GM21381 (cell line): ENCODE measurements around the gene LIMS1.
A peak's percentile ranks its signal among the peaks of the same experiment; 100 is the strongest.
"Not testable (repeated sequence)": the region's sequence is repeated elsewhere in the genome, so short reads cannot be mapped to it uniquely, and the experiment has no call there.

ENCODE experiments used
- ATAC-seq: cut with Tn5 transposase; IDR thresholded peaks from one replicate; pipeline ENCODE4 v1.9.1; 2021; ENCODE audit warnings: mild to moderate bottlenecking, moderate library complexity; ENCODE audit not compliant: unreplicated experiment

The LIMS1 gene

GRCh38 chr2:108704871-108705270 is 170.6 kb downstream of the LIMS1 start:
- no peak for ATAC-seq

GRCh38 chr2:108707300-108707699 is 173.0 kb downstream of the LIMS1 start:
- ATAC-seq, result no peak

- not testable (repeated sequence) for ATAC-seq
Measured at GRCh38 chr2:108716971-108717370, 182.7 kb downstream of the LIMS1 start.

GRCh38 chr2:108719149-108720044 is 185.1 kb downstream of the LIMS1 start, which contains the start of gene RANBP2:
RANBP2 (plus strand) TSS chr2:108719482; CDS start chr2:108719607, 125 bp downstream.
- peak; percentile 98 for ATAC-seq

GRCh38 chr2:108726048-108726447 is 191.8 kb downstream of the LIMS1 start:
- not testable (repeated sequence) for ATAC-seq

- ATAC-seq, result not testable (repeated sequence)
Measured at GRCh38 chr2:108734656-108735055, 200.4 kb downstream of the LIMS1 start.
